ENCODE data around the gene TNNT2.

GRCh38 chr1:201320168-201320788 is 57.2 kb downstream of the TNNT2 start:
- TF ChIP-seq CTCF (IDR thresholded peaks at IDR 0.05) (no peak), POLR2A (IDR thresholded peaks at IDR 0.05) (no peak)
